Caco-2 (cell line): ENCODE data around the gene CDHR1. TPM values are rescaled to one million over a fixed set of nuclear protein-coding genes. Genes with fewer than 3 reads are reported as not detected.

Source experiments
- BruUV-seq: library from RNA; stranded (reverse); fragments of 400-500 nt; replicated peaks from 2 replicates; lab custom pipeline; 2021; lab: Mats Ljungman, UMichigan
- CTCF ChIA-PET: fragments of 300-600 bp; sonication (Branson Sonifier 250); formaldehyde crosslinking; loops from one replicate; lab custom pipeline; 2022; ENCODE audit warnings: antibody characterized with exemption; lab: Charles Lee
- POLR2A ChIA-PET: fragments of 300-600 bp; sonication (Branson Sonifier 250); formaldehyde crosslinking; loops from one replicate; lab custom pipeline; 2022; ENCODE audit warnings: antibody characterized with exemption; lab: Charles Lee
- DNase-seq, 2 experiments: peaks; one replicate each; pipeline versions ENCODE4 v3.0.0 to v3.0.0-alpha.2; 2020 to 2022
- H3K27me3 ChIP-seq: replicated peaks from 2 replicates; pipeline ENCODE4 v1.6.0; 2011; ENCODE audit warnings: low read length; ENCODE audit not compliant: control insufficient read depth, insufficient read depth
- H3K36me3 ChIP-seq: 2 replicates; pipeline ENCODE4 v1.5.1; 2011; ENCODE audit warnings: low read length; ENCODE audit not compliant: control insufficient read depth, insufficient read depth
- H3K4me1 ChIP-seq: fragments of 250-450 bp; sonication (Bioruptor Pico); 2 replicates; pipeline ENCODE4 v1.5.1; 2020; ENCODE audit warnings: mild to moderate bottlenecking
- H3K4me3 ChIP-seq: 2 replicates; pipeline ENCODE4 v1.5.1; 2011; ENCODE audit warnings: low read depth, mild to moderate bottlenecking, control low read depth, low read length
- H3K9me3 ChIP-seq: fragments of 250-450 bp; sonication (Bioruptor Pico); 2 replicates; pipeline ENCODE4 v1.5.1; 2020; ENCODE audit warnings: mild to moderate bottlenecking, moderate library complexity
- H3K27ac Mint-ChIP-seq: one replicate; pipeline ENCODE4 v1.8.0; 2022; ENCODE audit warnings: mixed read lengths; ENCODE audit not compliant: unreplicated experiment
- H3K27me3 Mint-ChIP-seq: one replicate; pipeline ENCODE4 v1.8.0; 2022; ENCODE audit warnings: mixed read lengths; ENCODE audit not compliant: insufficient read depth, unreplicated experiment
- H3K36me3 Mint-ChIP-seq: one replicate; pipeline ENCODE4 v1.8.0; 2022; ENCODE audit warnings: mild to moderate bottlenecking, mixed read lengths; ENCODE audit not compliant: insufficient read depth, unreplicated experiment
- H3K4me1 Mint-ChIP-seq: one replicate; pipeline ENCODE4 v1.8.0; 2022; ENCODE audit warnings: low read depth, mixed read lengths; ENCODE audit not compliant: unreplicated experiment
- H3K4me3 Mint-ChIP-seq: one replicate; pipeline ENCODE4 v1.8.0; 2022; ENCODE audit warnings: mild to moderate bottlenecking, moderate library complexity, mixed read lengths; ENCODE audit not compliant: unreplicated experiment
- H3K9me3 Mint-ChIP-seq: one replicate; pipeline ENCODE4 v1.8.0; 2022; ENCODE audit warnings: mixed read lengths; ENCODE audit not compliant: unreplicated experiment
- intact Hi-C: fragments of 100-400 bp; cut with micrococcal nuclease; formaldehyde crosslinking; loops from one replicate; pipeline ENCODE4 v1.10.0; 2022; ENCODE audit not compliant: unreplicated experiment
- total RNA-seq: library from RNA; stranded (reverse); gene quantifications from 2 replicates; pipeline ENCODE4 v1.2.3, GENCODE V29; 2022
- TF ChIP-seq, protein P1 (sequence below), 2 experiments: fragments of 200-600 bp in 1 of 2; IDR thresholded peaks; 1 replicate in 1 of 2; 2 replicates in 1 of 2; pipeline versions ENCODE4 v1.5.1 to v1.8.0; 2011 to 2022; ENCODE audit warnings: antibody characterized with exemption in 1 of 2, control low read depth in 1 of 2, inconsistent platforms in 1 of 2, low read depth in 1 of 2, low read length in 1 of 2, mild to moderate bottlenecking in 1 of 2, moderate library complexity in 1 of 2; ENCODE audit not compliant: insufficient read depth in 1 of 2, severe bottlenecking in 1 of 2, unreplicated experiment in 1 of 2

Gene CDHR1
- total RNA-seq, 1 experiment from 2014 or later, result not detected

DNA sequence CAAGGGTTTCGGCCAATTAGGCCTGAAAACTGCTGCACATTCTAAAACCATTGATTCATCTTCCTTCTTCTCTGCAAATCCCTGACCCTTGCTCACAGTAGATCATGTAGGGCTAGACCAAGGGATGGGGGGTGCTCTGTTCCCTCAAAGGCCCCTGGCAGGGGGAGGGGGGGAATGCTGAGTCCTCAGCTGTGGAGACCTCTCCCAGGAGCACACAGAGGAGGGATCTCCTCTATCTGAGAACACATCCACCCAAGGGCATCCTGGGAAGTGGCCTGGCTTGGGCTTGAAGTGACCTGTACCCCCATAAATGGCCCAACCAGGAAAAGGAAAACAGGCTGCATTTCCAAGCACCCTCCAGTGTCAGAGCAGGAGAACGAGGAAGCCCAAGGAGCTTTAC is 1.0 kb upstream of the CDHR1 start:
- ChIA-PET CTCF (no interaction called here), POLR2A (no interaction called here)
- no peak overlapping the region for H3K4me3 Mint-ChIP-seq
- TF ChIP-seq, protein P1, sequence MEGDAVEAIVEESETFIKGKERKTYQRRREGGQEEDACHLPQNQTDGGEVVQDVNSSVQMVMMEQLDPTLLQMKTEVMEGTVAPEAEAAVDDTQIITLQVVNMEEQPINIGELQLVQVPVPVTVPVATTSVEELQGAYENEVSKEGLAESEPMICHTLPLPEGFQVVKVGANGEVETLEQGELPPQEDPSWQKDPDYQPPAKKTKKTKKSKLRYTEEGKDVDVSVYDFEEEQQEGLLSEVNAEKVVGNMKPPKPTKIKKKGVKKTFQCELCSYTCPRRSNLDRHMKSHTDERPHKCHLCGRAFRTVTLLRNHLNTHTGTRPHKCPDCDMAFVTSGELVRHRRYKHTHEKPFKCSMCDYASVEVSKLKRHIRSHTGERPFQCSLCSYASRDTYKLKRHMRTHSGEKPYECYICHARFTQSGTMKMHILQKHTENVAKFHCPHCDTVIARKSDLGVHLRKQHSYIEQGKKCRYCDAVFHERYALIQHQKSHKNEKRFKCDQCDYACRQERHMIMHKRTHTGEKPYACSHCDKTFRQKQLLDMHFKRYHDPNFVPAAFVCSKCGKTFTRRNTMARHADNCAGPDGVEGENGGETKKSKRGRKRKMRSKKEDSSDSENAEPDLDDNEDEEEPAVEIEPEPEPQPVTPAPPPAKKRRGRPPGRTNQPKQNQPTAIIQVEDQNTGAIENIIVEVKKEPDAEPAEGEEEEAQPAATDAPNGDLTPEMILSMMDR (IDR thresholded peaks at IDR 0.05; ENCODE audit: insufficient read depth in 1 of 2, low read depth in 1 of 2, low read length in 1 of 2, severe bottlenecking in 1 of 2, unreplicated experiment in 1 of 2), result no peak
- peaks cover 35% of the 10 kb centered on the region for H3K27me3 Mint-ChIP-seq
- no peaks in the 10 kb centered on the region for H3K36me3 ChIP-seq
- H3K9me3 ChIP-seq, result no peaks in the 10 kb centered on the region
- no peak overlapping the region for H3K27ac Mint-ChIP-seq
- no TSS peak for BruUV-seq
- no peaks in the 10 kb centered on the region for H3K4me1 Mint-ChIP-seq
- intact Hi-C loops, result no loop called here
- no peaks in the 10 kb centered on the region for H3K4me1 ChIP-seq
- H3K9me3 Mint-ChIP-seq, result no peaks in the 10 kb centered on the region
- no peak overlapping the region for H3K4me3 ChIP-seq
- peaks cover 10% of the 10 kb centered on the region for H3K27me3 ChIP-seq
- H3K36me3 Mint-ChIP-seq, result no peaks in the 10 kb centered on the region
- no peak for DNase-seq

DNA sequence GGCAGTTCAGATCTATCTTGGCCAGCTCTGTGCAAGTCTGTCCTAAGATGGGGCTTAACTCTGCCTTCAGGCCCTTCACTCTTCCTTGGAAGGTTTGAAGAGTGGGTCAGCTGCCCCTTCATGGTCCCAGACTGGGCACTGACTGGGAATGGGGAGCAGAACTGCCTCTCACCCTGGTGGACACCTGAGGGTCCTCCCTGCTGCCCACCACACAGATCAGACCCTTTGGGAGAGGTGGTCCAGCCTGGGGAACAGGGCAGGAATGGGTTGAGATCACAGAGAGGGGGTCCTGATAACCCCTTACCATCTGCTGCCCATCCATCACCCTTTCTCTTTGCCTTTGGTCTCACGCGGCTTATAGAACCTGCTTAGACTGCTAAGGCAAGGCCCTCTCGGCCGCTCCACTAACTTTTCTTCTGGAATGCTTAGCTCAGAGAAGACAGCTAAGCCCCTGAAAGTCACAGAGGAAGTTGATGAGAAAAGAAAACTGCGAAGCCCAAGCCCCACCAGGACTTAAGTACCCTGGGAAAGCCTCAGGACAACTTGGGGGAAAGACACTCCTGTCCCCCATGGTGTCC is 402 bp upstream of the CDHR1 start:
- intact Hi-C loops, result no loop called here
- no peaks in the 10 kb centered on the region for H3K36me3 Mint-ChIP-seq
- Histone ChIP-seq H3K4me3 (peak overlapping the region; percentile 31), H3K27me3 (peaks cover 10% of the 10 kb centered on the region), H3K4me1 (no peaks in the 10 kb centered on the region), H3K36me3 (no peaks in the 10 kb centered on the region), H3K9me3 (no peaks in the 10 kb centered on the region)
- TF ChIP-seq, protein P1 (IDR thresholded peaks at IDR 0.05; ENCODE audit: insufficient read depth in 1 of 2, low read depth in 1 of 2, low read length in 1 of 2, severe bottlenecking in 1 of 2, unreplicated experiment in 1 of 2), result no peak
- DNase-seq, result no peak
- no peak overlapping the region for H3K27ac Mint-ChIP-seq
- H3K27me3 Mint-ChIP-seq, result peaks cover 39% of the 10 kb centered on the region
- peak overlapping the region; percentile 62 for H3K4me3 Mint-ChIP-seq
- BruUV-seq, result no TSS peak
- CTCF ChIA-PET, result interaction anchor here (0.6 kb wide), 1 partner anchor 9 kb away, joined by 3 read pairs; no protein-coding TSS in a partner anchor
- POLR2A ChIA-PET, result no interaction called here
- H3K9me3 Mint-ChIP-seq, result no peaks in the 10 kb centered on the region
- no peaks in the 10 kb centered on the region for H3K4me1 Mint-ChIP-seq

DNA sequence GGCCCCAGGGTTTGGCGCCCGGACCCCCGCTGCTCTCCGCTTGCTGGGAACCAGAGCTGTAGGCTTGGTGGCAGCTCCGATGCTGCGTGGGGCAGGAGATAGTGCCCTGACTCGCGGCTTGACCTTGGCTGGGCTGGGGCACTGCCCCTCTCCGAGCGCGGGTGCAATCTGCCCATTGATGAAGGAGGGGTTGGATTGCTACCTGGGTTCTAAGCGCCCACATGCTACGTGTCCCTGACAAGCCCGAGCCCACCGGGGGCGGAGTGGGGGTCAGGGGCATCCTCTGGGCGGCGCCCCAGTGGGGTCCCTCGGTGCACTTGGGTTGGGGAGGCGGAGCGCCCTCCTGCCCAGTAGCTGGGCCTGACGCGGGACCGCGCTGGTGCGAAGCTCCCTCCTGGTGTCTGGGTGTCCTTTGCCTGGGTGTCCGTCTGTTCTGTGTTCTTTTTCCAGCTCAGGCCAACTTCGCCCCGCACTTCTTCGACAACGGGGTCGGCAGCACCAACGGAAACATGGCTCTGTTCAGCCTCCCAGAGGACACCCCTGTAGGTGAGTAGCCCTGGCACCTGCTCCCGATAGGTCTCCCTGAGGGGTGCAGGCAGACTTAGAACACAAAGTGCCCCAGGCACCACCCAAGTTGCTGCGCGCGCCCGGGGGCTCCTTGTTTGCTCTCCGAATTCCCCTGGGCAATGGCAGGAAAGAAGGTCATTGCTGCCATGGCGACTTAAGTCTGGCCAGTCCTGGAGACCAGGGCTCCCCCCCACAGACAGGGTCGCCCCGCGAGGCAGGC is 900 bp downstream of the CDHR1 start:
- Mint-ChIP-seq H3K4me1 (no peaks in the 10 kb centered on the region), H3K27ac (no peak overlapping the region), H3K36me3 (no peaks in the 10 kb centered on the region), H3K4me3 (peak overlapping the region; percentile 62), H3K9me3 (no peaks in the 10 kb centered on the region), H3K27me3 (peaks cover 41% of the 10 kb centered on the region)
- H3K9me3 ChIP-seq, result no peaks in the 10 kb centered on the region
- peak in 1 of 2 experiments; percentile 26 for DNase-seq
- no peaks in the 10 kb centered on the region for H3K4me1 ChIP-seq
- ChIA-PET CTCF (no interaction called here), POLR2A (no interaction called here)
- intact Hi-C loops, result no loop called here
- H3K36me3 ChIP-seq, result no peaks in the 10 kb centered on the region
- TF ChIP-seq, protein P1 (IDR thresholded peaks at IDR 0.05; ENCODE audit: insufficient read depth in 1 of 2, low read depth in 1 of 2, low read length in 1 of 2, severe bottlenecking in 1 of 2, unreplicated experiment in 1 of 2), result no peak
- peaks cover 10% of the 10 kb centered on the region for H3K27me3 ChIP-seq
- no TSS peak for BruUV-seq
- H3K4me3 ChIP-seq, result no peak overlapping the region
